ENCODE data around the gene POU4F2. TPM values are rescaled to one million over a fixed set of nuclear protein-coding genes. Genes with fewer than 3 reads are reported as not detected.
"Not testable (repeated sequence)": the region's sequence is repeated elsewhere in the genome, so short reads cannot be mapped to it uniquely, and the experiment has no call there.

POU4F2 gene
- total RNA-seq, 1 donor from 2014 or later, result not detected

- DNase-seq, result no peak
Observed at GRCh38 chr4:146655521-146655856, 16.8 kb downstream of the POU4F2 start.

- no peak for DNase-seq
Observed at GRCh38 chr4:146661367-146661766, 22.7 kb downstream of the POU4F2 start.

- not testable (repeated sequence) for DNase-seq
Observed at GRCh38 chr4:146663968-146664311, 25.2 kb downstream of the POU4F2 start.

- DNase-seq, result no peak
Observed at GRCh38 chr4:146674829-146675570, 36.3 kb downstream of the POU4F2 start.

Other genes starting within 250 kb of the POU4F2 start
- 19.6 TPM for gene SLC10A7, start 117.0 kb upstream of the POU4F2 start, total RNA-seq